GM12873 (cell line): ENCODE measurements around the gene CCDC92.

Experiments used
- TF ChIP-seq, protein P1 (sequence below): IDR thresholded peaks from 2 replicates; pipeline ENCODE4 v1.5.1; 2012; ENCODE audit warnings: low read depth, mild to moderate bottlenecking, moderate library complexity, low read length, control low read depth; ENCODE audit not compliant: insufficient read depth; ENCODE audit errors: missing control alignments

The CCDC92 gene

GRCh38 chr12:124015494-124016461 is 43.1 kb upstream of the CCDC92 start:
- TF ChIP-seq, protein P1, sequence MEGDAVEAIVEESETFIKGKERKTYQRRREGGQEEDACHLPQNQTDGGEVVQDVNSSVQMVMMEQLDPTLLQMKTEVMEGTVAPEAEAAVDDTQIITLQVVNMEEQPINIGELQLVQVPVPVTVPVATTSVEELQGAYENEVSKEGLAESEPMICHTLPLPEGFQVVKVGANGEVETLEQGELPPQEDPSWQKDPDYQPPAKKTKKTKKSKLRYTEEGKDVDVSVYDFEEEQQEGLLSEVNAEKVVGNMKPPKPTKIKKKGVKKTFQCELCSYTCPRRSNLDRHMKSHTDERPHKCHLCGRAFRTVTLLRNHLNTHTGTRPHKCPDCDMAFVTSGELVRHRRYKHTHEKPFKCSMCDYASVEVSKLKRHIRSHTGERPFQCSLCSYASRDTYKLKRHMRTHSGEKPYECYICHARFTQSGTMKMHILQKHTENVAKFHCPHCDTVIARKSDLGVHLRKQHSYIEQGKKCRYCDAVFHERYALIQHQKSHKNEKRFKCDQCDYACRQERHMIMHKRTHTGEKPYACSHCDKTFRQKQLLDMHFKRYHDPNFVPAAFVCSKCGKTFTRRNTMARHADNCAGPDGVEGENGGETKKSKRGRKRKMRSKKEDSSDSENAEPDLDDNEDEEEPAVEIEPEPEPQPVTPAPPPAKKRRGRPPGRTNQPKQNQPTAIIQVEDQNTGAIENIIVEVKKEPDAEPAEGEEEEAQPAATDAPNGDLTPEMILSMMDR, result no peak

DNA sequence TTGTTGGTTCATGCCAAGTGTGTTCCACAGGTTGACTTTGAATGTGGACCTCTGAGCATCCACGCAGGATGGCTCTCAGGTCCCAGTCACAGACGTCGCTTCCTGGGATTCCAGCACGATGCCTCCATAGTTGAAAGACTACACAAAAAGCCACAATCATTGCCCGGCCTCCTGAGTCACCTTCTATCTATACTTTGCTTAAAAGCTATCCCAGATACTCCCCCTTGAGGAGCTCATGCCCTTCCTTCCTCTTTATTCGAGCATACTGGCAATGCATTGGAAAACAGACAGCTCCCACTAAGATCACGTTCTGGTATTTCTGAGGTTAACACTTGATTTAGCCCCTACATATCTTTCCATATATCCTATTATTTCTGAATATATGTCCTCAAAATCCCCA is 40.4 kb upstream of the CCDC92 start:
- TF ChIP-seq, protein P1, result no peak

DNA sequence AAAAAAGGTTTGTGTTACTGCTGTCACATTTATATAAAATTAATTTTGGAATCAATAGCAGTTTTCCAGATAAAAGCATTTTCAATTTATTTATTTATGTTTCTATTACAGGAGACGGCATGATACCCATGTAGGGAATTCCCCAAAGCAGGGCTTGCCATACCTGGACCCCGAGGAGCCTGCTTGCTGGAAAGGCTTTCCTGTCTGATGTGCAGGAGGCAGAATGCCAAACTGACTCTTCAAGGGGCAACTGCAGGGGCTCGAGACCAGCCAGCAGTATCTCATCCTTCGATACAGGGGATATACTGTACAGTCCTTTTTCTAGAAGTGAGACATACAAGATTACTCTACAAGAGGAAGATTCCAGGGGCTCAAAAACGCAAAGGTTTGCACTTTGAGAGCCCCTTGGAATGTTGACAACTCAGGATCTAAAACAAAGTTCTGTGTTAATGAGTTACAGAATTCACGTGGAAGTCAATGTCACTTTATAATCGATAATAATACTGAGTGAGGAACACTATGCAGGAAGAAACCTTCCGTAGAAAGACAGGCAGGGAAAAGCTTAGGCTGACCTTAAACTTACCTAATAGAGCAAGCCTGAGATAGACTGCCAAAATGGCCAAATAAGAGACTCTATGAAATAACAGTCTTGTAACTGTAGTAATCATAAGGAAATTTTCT is 38.9 kb upstream of the CCDC92 start:
- TF ChIP-seq, protein P1, result no peak

GRCh38 chr12:124010687-124011086 is 38.1 kb upstream of the CCDC92 start:
- TF ChIP-seq, protein P1, result no peak

GRCh38 chr12:124009781-124010180 is 37.1 kb upstream of the CCDC92 start:
- TF ChIP-seq, protein P1, result no peak

- TF ChIP-seq, protein P1, result no peak
These were observed 36.0 kb upstream of the CCDC92 start for GRCh38 chr12:124008595-124008994.
